Right kidney (tissue), 1 donor: Measurements from ENCODE around the gene ENO1.

Experiments used
- DNase-seq: peaks from one replicate; pipeline ENCODE4 v3.0.0-alpha.2; 2016

ENO1 gene

GRCh38 chr1:8873001-8873400 lies 5.5 kb downstream of the ENO1 start:
- DNase-seq: no peak

GRCh38 chr1:8871965-8872399 lies 6.5 kb downstream of the ENO1 start:
- DNase-seq: no peak

GRCh38 chr1:8871539-8871935 lies 6.9 kb downstream of the ENO1 start:
- no peak for DNase-seq

- no peak for DNase-seq
These were observed 7.6 kb downstream of the ENO1 start for GRCh38 chr1:8870616-8871538.

GRCh38 chr1:8870103-8870502 lies 8.4 kb downstream of the ENO1 start:
- DNase-seq: no peak

- DNase-seq: no peak
These were observed 10.5 kb downstream of the ENO1 start for GRCh38 chr1:8867878-8868567.

GRCh38 chr1:8866792-8867415 lies 11.6 kb downstream of the ENO1 start:
- DNase-seq: no peak

GRCh38 chr1:8866173-8866791 lies 12.2 kb downstream of the ENO1 start:
- DNase-seq: no peak

GRCh38 chr1:8864713-8865344 lies 13.7 kb downstream of the ENO1 start:
- no peak for DNase-seq

GRCh38 chr1:8863794-8864233 lies 14.7 kb downstream of the ENO1 start:
- DNase-seq: no peak

GRCh38 chr1:8863138-8863537 lies 15.3 kb downstream of the ENO1 start:
- no peak for DNase-seq

GRCh38 chr1:8862528-8862927 lies 16.0 kb downstream of the ENO1 start:
- DNase-seq: no peak

GRCh38 chr1:8860738-8861516 lies 17.6 kb downstream of the ENO1 start:
- DNase-seq: no peak

- no peak for DNase-seq
These were observed 19.4 kb downstream of the ENO1 start for GRCh38 chr1:8858888-8859706.

- no peak for DNase-seq
These were observed 20.3 kb downstream of the ENO1 start for GRCh38 chr1:8858112-8858668.

GRCh38 chr1:8856689-8857412 lies 21.6 kb downstream of the ENO1 start:
- DNase-seq: no peak

- DNase-seq: no peak
These were observed 24.2 kb downstream of the ENO1 start for GRCh38 chr1:8854240-8854639.

GRCh38 chr1:8851060-8851459 lies 27.4 kb downstream of the ENO1 start:
- DNase-seq: no peak

- peak; percentile 77 for DNase-seq
These were observed 29.7 kb downstream of the ENO1 start for GRCh38 chr1:8848663-8849386.
